ENCODE measurements around the gene ARHGAP25. TPM values are rescaled to one million over a fixed set of nuclear protein-coding genes. Genes with fewer than 3 reads are reported as not detected.

The ARHGAP25 gene
- total RNA-seq, 2 experiments from 2014 or later = 79.8 to 87.7 TPM

GRCh38 chr2:68744366-68744912 lies 9.8 kb downstream of the ARHGAP25 start:
- peaks cover 93% of the 10 kb centered on the region for H3K4me1 Mint-ChIP-seq (ENCODE audit: low read depth)
- peak overlapping the region; percentile 35 for H3K4me3 Mint-ChIP-seq
- no peaks in the 10 kb centered on the region for H3K27me3 Mint-ChIP-seq
- DNase-seq = no peak
- peaks cover 57% of the 10 kb centered on the region for H3K36me3 Mint-ChIP-seq
- H3K27ac Mint-ChIP-seq = peak overlapping the region; percentile 75
- intact Hi-C loops (cut with micrococcal nuclease) = no loop called here
- H3K9me3 Mint-ChIP-seq = no peaks in the 10 kb centered on the region
- POLR2A ChIA-PET = interaction anchor here (1.1 to 3.2 kb wide), 10 partner anchors 10 to 278 kb away, joined by 4 to 16 read pairs (median 10); partner anchors contain the start of genes APLF, ARHGAP25 and FBXO48
- CTCF ChIA-PET = interaction anchor here (0.7 to 3.8 kb wide), 19 partner anchors 10 to 181 kb away, joined by 3 to 23 read pairs (median 6); partner anchors contain the start of gene ARHGAP25

GRCh38 chr2:68745006-68745405 lies 10.4 kb downstream of the ARHGAP25 start:
- intact Hi-C loops (cut with micrococcal nuclease) = loop anchor here (1.0 kb wide), 2 partner anchors 11 to 28 kb away; partner anchors contain the start of gene ARHGAP25

GRCh38 chr2:68746408-68746807 lies 11.8 kb downstream of the ARHGAP25 start:
- Mint-ChIP-seq H3K9me3 (no peaks in the 10 kb centered on the region), H3K36me3 (peaks cover 47% of the 10 kb centered on the region), H3K27me3 (no peaks in the 10 kb centered on the region), H3K4me1 (ENCODE audit: low read depth) (peaks cover 86% of the 10 kb centered on the region), H3K27ac (peak overlapping the region; percentile 78), H3K4me3 (no peak overlapping the region)
- DNase-seq = peak; percentile 8
- CTCF ChIA-PET = interaction anchor here (0.6 to 3.8 kb wide), 10 partner anchors 12 to 283 kb away, joined by 3 to 23 read pairs (median 9); partner anchors contain the start of gene ARHGAP25
- intact Hi-C loops (cut with micrococcal nuclease) = no loop called here
- POLR2A ChIA-PET = interaction anchor here (1.0 to 3.2 kb wide), 5 partner anchors 9 to 30 kb away, joined by 3 to 16 read pairs (median 10); partner anchors contain the start of gene ARHGAP25

More at GRCh38 chr2:68745006-68745405, 10.4 kb downstream of the ARHGAP25 start:
- H3K9me3 Mint-ChIP-seq = no peaks in the 10 kb centered on the region
- H3K27me3 Mint-ChIP-seq = no peaks in the 10 kb centered on the region
- CTCF ChIA-PET = interaction anchor here (0.7 to 3.8 kb wide), 19 partner anchors 10 to 181 kb away, joined by 3 to 23 read pairs (median 6); partner anchors contain the start of gene ARHGAP25
- peak overlapping the region; percentile 75 for H3K27ac Mint-ChIP-seq
- POLR2A ChIA-PET = interaction anchor here (1.1 to 3.2 kb wide), 12 partner anchors 9 to 278 kb away, joined by 3 to 16 read pairs (median 9); partner anchors contain the start of genes APLF, ARHGAP25 and FBXO48
- peak; percentile 78 for DNase-seq
- H3K4me1 Mint-ChIP-seq (ENCODE audit: low read depth) = peaks cover 88% of the 10 kb centered on the region
- peak overlapping the region; percentile 35 for H3K4me3 Mint-ChIP-seq
- peaks cover 56% of the 10 kb centered on the region for H3K36me3 Mint-ChIP-seq

GRCh38 chr2:68747413-68747812 lies 12.8 kb downstream of the ARHGAP25 start:
- ChIA-PET CTCF (interaction anchor here (1.3 to 7.6 kb wide), 9 partner anchors 18 to 284 kb away, joined by 3 to 161 read pairs (median 23); no protein-coding TSS in a partner anchor), POLR2A (no interaction called here)
- Mint-ChIP-seq H3K27me3 (no peaks in the 10 kb centered on the region), H3K36me3 (peaks cover 45% of the 10 kb centered on the region), H3K4me1 (ENCODE audit: low read depth) (peaks cover 88% of the 10 kb centered on the region), H3K4me3 (peak overlapping the region; percentile 8), H3K9me3 (no peaks in the 10 kb centered on the region), H3K27ac (peak overlapping the region; percentile 78)
- intact Hi-C loops (cut with micrococcal nuclease) = no loop called here
- DNase-seq = peak; percentile 8

- Mint-ChIP-seq H3K4me3 (peak overlapping the region; percentile 8), H3K27me3 (no peaks in the 10 kb centered on the region), H3K9me3 (no peaks in the 10 kb centered on the region), H3K27ac (peak overlapping the region; percentile 78), H3K4me1 (ENCODE audit: low read depth) (peaks cover 87% of the 10 kb centered on the region), H3K36me3 (peaks cover 40% of the 10 kb centered on the region)
- CTCF ChIA-PET = interaction anchor here (1.3 to 7.6 kb wide), 11 partner anchors 8 to 285 kb away, joined by 3 to 161 read pairs (median 23); no protein-coding TSS in a partner anchor
- intact Hi-C loops (cut with micrococcal nuclease) = no loop called here
- POLR2A ChIA-PET = interaction anchor here (0.8 to 1.7 kb wide), 2 partner anchors 7 to 10 kb away, joined by 3 read pairs; no protein-coding TSS in a partner anchor
- DNase-seq = no peak
Measured at GRCh38 chr2:68747900-68748299, 13.3 kb downstream of the ARHGAP25 start.

- CTCF ChIA-PET = interaction anchor here (0.9 to 7.6 kb wide), 14 partner anchors 9 to 285 kb away, joined by 3 to 161 read pairs (median 16); partner anchors contain the start of gene ARHGAP25
- Mint-ChIP-seq H3K9me3 (no peaks in the 10 kb centered on the region), H3K36me3 (peaks cover 37% of the 10 kb centered on the region), H3K4me1 (ENCODE audit: low read depth) (peaks cover 87% of the 10 kb centered on the region), H3K4me3 (no peak overlapping the region), H3K27ac (peak overlapping the region; percentile 78), H3K27me3 (no peaks in the 10 kb centered on the region)
- no peak for DNase-seq
- POLR2A ChIA-PET = interaction anchor here (0.8 to 1.7 kb wide), 4 partner anchors 8 to 95 kb away, joined by 3 to 4 read pairs (median 3); no protein-coding TSS in a partner anchor
- intact Hi-C loops (cut with micrococcal nuclease) = no loop called here
Measured at GRCh38 chr2:68748568-68748967, 14.0 kb downstream of the ARHGAP25 start.

- CTCF ChIA-PET = interaction anchor here (0.7 to 7.6 kb wide), 14 partner anchors 8 to 177 kb away, joined by 3 to 161 read pairs (median 16); partner anchors contain the start of gene ARHGAP25
- intact Hi-C loops (cut with micrococcal nuclease) = no loop called here
Measured at GRCh38 chr2:68749345-68749744, 14.7 kb downstream of the ARHGAP25 start.

GRCh38 chr2:68750592-68751396 lies 16.2 kb downstream of the ARHGAP25 start:
- CTCF ChIA-PET = interaction anchor here (0.8 to 7.6 kb wide), 34 partner anchors 9 to 263 kb away, joined by 3 to 161 read pairs (median 9); partner anchors contain the start of gene ARHGAP25
- Mint-ChIP-seq H3K27ac (peak overlapping the region; percentile 79), H3K27me3 (no peaks in the 10 kb centered on the region), H3K4me3 (no peak overlapping the region), H3K36me3 (peaks cover 26% of the 10 kb centered on the region), H3K4me1 (ENCODE audit: low read depth) (peaks cover 83% of the 10 kb centered on the region), H3K9me3 (no peaks in the 10 kb centered on the region)
- no peak for DNase-seq
- intact Hi-C loops (cut with micrococcal nuclease) = loop anchor here (1.0 to 5.0 kb wide), 7 partner anchors 10 to 175 kb away; no protein-coding TSS in a partner anchor
- POLR2A ChIA-PET = interaction anchor here (0.5 to 1.9 kb wide), 7 partner anchors 8 to 158 kb away, joined by 3 to 7 read pairs (median 5); no protein-coding TSS in a partner anchor

More at GRCh38 chr2:68749345-68749744, 14.7 kb downstream of the ARHGAP25 start:
- no peak for DNase-seq
- Mint-ChIP-seq H3K27me3 (no peaks in the 10 kb centered on the region), H3K4me1 (ENCODE audit: low read depth) (peaks cover 85% of the 10 kb centered on the region), H3K27ac (peak overlapping the region; percentile 78), H3K36me3 (peaks cover 35% of the 10 kb centered on the region), H3K4me3 (no peak overlapping the region), H3K9me3 (no peaks in the 10 kb centered on the region)
- POLR2A ChIA-PET = interaction anchor here (0.6 to 1.7 kb wide), 6 partner anchors 9 to 157 kb away, joined by 3 to 4 read pairs (median 3); no protein-coding TSS in a partner anchor

GRCh38 chr2:68751397-68752339 lies 17.1 kb downstream of the ARHGAP25 start:
- CTCF ChIA-PET = interaction anchor here (0.6 to 7.6 kb wide), 53 partner anchors 9 to 1474 kb away, joined by 3 to 161 read pairs (median 5); partner anchors contain the start of gene ARHGAP25
- Mint-ChIP-seq H3K4me1 (ENCODE audit: low read depth) (peaks cover 85% of the 10 kb centered on the region), H3K4me3 (peak overlapping the region; percentile 30), H3K27me3 (no peaks in the 10 kb centered on the region), H3K36me3 (peaks cover 29% of the 10 kb centered on the region), H3K27ac (peak overlapping the region; percentile 79), H3K9me3 (peaks cover 5% of the 10 kb centered on the region)
- DNase-seq = peak; percentile 95
- intact Hi-C loops (cut with micrococcal nuclease) = loop anchor here (1.0 to 5.0 kb wide), 7 partner anchors 11 to 174 kb away; no protein-coding TSS in a partner anchor
- POLR2A ChIA-PET = interaction anchor here (0.6 to 1.9 kb wide), 10 partner anchors 11 to 157 kb away, joined by 3 to 7 read pairs (median 4); no protein-coding TSS in a partner anchor

GRCh38 chr2:68753318-68753717 lies 18.7 kb downstream of the ARHGAP25 start:
- POLR2A ChIA-PET = interaction anchor here (0.6 to 1.3 kb wide), 4 partner anchors 9 to 17 kb away, joined by 3 to 4 read pairs (median 3); no protein-coding TSS in a partner anchor

More at GRCh38 chr2:68753318-68753717, 18.7 kb downstream of the ARHGAP25 start:
- H3K9me3 Mint-ChIP-seq = peaks cover 11% of the 10 kb centered on the region
- peaks cover 86% of the 10 kb centered on the region for H3K4me1 Mint-ChIP-seq (ENCODE audit: low read depth)
- peaks cover 34% of the 10 kb centered on the region for H3K36me3 Mint-ChIP-seq
- DNase-seq = no peak
- CTCF ChIA-PET = interaction anchor here (0.6 to 7.6 kb wide), 13 partner anchors 12 to 265 kb away, joined by 3 to 161 read pairs (median 47); no protein-coding TSS in a partner anchor
- no peaks in the 10 kb centered on the region for H3K27me3 Mint-ChIP-seq
- peak overlapping the region; percentile 67 for H3K27ac Mint-ChIP-seq
- intact Hi-C loops (cut with micrococcal nuclease) = loop anchor here (5.0 kb wide), 1 partner anchor 34 kb away; no protein-coding TSS in a partner anchor
- peak overlapping the region; percentile 38 for H3K4me3 Mint-ChIP-seq
